Ishikawa (cell line): ENCODE results near the gene LTB4R2.

Source experiments
- CEBPB ChIP-seq: IDR thresholded peaks from 2 replicates; pipeline ENCODE4 v1.6.1; 2012
- CREB1 ChIP-seq: IDR thresholded peaks from 2 replicates; pipeline ENCODE4 v1.6.1; 2012; ENCODE audit warnings: low read depth
- EGR1 ChIP-seq: IDR thresholded peaks from 2 replicates; pipeline ENCODE4 v1.6.1; 2012
- EP300 ChIP-seq: IDR thresholded peaks from 2 replicates; pipeline ENCODE4 v1.6.1; 2012; ENCODE audit warnings: borderline replicate concordance
- FOXM1 ChIP-seq: IDR thresholded peaks from 2 replicates; pipeline ENCODE4 v1.6.1; 2012; ENCODE audit warnings: low read depth, borderline replicate concordance
- MAX ChIP-seq: IDR thresholded peaks from 2 replicates; pipeline ENCODE4 v1.6.1; 2012
- RAD21 ChIP-seq: IDR thresholded peaks from 2 replicates; pipeline ENCODE4 v1.6.1; 2012; ENCODE audit warnings: low read depth
- REST ChIP-seq: IDR thresholded peaks from 2 replicates; pipeline ENCODE4 v1.6.1; 2012; ENCODE audit warnings: low read depth, mild to moderate bottlenecking
- TAF1 ChIP-seq: IDR thresholded peaks from 2 replicates; pipeline ENCODE4 v1.6.1; 2012; ENCODE audit warnings: low read depth, mild to moderate bottlenecking
- TCF12 ChIP-seq: IDR thresholded peaks from 2 replicates; pipeline ENCODE4 v1.6.1; 2012; ENCODE audit warnings: low read depth
- TEAD4 ChIP-seq: IDR thresholded peaks from 2 replicates; pipeline ENCODE4 v1.6.1; 2012
- YY1 ChIP-seq: IDR thresholded peaks from 2 replicates; pipeline ENCODE4 v1.6.1; 2012; ENCODE audit warnings: low read depth

GRCh38 chr14:24307156-24307574 is 2.8 kb upstream of the LTB4R2 start:
- TF ChIP-seq FOXM1 (no peak), REST (no peak), TCF12 (no peak), CEBPB (no peak), YY1 (no peak), TAF1 (no peak), EGR1 (no peak), MAX (no peak), RAD21 (no peak), CREB1 (no peak), EP300 (no peak), TEAD4 (no peak)
